Fibroblast of skin of back (primary cell): ENCODE measurements around the gene LRP1. TPM values are rescaled to one million over a fixed set of nuclear protein-coding genes. Genes with fewer than 3 reads are reported as not detected.

ENCODE experiments used
- DNase-seq: peaks from one replicate; pipeline ENCODE4 v3.0.0-alpha.2; 2013
- polyA plus RNA-seq, 2 experiments: library from polyadenylated mRNA; unstranded; fragments of 120-200 nt; gene quantifications; one replicate each; pipeline ENCODE4 v1.2.1, GENCODE V29; 2013; ENCODE audit not compliant: insufficient read length in 2 of 2

Gene LRP1
- polyA plus RNA-seq (2013, experiment 1 of 2; ENCODE audit: insufficient read length) = 351 TPM
- polyA plus RNA-seq (2013, experiment 2 of 2; ENCODE audit: insufficient read length) = 434 TPM

DNA sequence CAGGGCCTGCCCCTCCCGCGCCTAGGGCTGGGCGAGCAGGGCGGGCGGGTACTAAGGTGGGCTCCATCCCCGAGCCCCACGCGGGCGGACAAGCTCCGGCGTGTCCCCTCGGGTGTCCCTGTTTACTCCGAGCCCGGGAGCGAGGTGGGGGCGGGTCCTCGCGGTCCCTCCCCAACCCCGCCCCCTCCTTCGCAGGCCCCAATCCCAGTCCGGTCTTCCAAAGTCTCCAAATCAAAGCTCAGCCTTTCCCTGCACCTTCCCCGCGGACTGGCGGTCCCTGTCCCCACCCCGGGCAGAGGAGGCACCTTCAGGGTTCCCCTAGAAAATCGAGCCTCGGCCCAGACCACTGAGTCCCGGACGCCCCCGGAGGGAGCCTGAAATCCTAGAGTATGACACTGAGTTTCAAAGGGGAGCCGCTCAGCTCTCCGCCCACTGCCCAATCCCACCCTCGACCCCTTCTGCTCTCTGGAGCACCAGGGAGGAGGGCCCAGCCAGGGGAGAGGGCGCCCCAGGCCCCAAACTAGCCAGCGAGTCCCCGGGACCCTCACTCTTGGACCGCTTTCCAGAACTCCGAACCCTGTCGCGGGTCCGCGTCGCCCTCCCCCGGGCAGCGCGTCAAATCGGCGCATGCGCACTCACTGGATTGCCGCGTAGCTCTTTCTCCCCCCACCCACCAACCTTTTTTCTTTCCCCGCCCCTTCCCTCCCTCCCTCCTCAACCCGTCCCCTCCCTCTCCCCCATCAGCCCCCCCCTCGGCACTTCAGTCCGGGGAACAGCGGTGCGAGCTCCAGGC is at the start of gene LRP1:
Gene LRP1 (plus strand): TSS at position 758 of the 793 bp plus-strand sequence. CDS start 482 bp downstream, outside the sequence.
- peak; percentile 83 for DNase-seq

DNA sequence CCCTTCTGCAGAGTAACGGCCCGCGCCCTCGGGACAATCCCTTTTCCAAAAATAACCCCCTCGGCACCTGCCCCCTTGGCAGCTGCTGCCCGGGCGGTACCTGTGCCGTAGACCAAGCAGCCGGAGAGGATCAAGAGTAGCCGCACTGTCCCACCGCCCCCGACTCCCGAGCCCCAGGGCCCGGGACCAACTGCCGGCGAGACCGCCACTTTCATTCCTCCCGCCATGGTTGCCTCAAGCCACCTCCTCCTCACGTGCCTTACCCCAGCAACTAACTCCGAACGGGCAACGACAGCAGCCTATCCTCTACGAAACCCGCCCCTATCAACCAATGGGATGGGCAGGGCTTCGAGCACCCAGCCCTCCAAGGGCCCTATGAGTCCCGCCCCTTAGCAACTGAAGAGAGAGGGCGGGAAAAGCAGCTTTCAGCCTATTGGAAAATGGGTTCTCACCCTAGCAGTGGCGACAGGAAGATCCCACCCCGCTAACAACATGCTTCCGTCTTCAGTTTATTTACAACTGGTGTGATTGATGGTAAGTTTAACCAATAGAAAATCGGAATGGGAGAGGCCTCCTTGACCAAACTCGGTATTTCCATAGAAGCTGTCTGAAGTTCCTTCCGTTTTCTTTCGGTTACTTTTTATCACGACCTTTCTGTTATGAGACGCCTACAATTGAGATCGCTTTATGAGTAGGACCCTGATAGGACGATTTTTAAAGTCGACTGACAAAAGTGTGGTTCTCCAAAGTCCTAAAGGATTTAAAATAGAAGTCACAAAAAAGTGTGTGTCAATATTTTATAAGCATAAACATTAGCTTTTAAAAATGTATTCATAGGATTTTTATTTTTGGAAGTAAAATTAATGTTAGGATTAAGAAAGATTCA is 49.5 kb upstream of the LRP1 start, which contains the start of gene NEMP1:
Gene NEMP1 (minus strand): TSS at position 273 of the 886 bp plus-strand sequence. CDS start 46 bp downstream, at position 227.
- DNase-seq = peak; percentile 100

DNA sequence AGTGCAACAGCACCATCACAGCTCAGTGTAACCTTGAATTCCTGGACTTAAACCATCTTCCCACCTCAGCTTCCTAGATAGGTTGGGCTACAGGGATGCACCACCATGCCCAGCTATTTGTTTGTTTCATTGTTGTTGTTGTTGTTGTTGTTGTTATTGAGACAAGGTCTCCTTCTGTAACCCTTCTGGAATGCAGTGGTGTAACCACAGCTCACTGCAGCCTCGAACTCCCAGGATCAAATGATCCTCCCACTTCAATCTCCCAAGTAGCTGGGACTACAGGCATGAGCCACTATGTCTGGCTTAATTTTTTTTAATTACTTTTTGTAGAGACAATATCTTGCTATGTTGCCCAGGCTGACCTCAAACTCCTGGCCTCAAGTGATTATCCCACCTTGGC is 48.5 kb upstream of the LRP1 start:
- no peak for DNase-seq

DNA sequence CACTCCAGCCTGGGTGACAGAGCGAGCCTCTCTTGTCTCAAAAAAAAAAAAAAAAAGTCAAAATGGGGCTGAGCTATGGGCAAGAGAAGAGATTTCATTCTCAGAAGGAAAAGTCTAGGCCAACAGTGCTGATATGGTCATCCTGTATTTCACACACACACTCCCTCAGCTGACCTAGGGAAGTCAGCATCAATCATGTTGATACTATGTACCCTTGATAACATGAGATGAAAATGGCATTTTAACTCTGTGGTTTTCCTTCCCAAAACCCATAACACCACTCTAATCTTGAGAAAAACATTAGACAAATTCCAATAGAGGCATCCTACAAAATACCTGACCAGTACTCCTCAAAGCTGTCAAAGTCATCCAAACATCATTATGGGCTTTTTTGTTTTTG is 47.4 kb upstream of the LRP1 start:
- DNase-seq = no peak

DNA sequence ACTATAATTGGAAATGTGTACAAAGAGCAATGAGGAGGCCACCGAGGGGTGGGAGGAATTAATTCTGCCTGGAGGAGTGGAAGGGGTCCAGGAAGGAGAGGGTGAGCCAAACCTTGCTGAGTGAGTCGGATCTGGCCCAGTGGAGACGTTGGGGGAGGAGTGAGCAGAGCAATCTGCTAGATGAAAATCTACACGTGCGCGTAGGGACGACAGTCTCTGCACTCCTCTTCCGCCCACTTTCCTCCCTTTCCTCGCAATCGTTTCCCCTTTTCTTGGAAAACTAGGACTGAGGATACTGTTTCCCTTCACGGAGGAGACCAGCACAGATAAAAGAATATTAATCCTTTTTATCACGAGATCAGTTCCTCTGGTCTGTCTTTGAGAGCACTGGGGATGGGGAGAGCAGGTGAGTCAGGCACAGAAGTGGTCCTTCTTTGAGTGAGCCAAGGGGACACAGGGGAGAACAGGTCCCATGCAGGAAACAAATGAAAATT is 42.2 kb upstream of the LRP1 start:
- DNase-seq = peak; percentile 40

DNA sequence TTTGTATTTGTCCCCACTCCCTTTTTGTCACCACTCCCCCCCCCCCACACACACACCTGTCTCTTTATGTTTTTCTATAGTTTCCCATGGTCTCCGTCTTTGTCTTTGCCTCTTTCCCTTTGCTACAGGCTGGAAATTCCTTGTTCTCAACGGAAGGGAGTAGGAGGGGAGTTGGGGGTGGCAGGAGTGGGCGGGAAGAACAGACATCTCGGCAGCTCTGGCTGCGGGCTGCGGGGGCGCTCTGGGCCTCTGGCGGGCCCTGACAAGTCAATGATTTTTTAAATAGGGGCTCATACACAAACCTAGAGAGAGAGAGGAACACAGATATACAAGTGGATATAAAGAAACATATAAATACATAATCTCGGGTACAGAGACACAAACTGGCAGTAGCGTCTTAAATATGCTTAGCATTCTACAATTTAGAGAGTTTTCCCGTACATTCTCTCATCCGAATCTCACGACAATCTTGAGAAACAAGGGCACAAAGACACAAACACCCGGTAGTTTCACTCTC is 41.7 kb upstream of the LRP1 start:
- DNase-seq = peak; percentile 77

DNA sequence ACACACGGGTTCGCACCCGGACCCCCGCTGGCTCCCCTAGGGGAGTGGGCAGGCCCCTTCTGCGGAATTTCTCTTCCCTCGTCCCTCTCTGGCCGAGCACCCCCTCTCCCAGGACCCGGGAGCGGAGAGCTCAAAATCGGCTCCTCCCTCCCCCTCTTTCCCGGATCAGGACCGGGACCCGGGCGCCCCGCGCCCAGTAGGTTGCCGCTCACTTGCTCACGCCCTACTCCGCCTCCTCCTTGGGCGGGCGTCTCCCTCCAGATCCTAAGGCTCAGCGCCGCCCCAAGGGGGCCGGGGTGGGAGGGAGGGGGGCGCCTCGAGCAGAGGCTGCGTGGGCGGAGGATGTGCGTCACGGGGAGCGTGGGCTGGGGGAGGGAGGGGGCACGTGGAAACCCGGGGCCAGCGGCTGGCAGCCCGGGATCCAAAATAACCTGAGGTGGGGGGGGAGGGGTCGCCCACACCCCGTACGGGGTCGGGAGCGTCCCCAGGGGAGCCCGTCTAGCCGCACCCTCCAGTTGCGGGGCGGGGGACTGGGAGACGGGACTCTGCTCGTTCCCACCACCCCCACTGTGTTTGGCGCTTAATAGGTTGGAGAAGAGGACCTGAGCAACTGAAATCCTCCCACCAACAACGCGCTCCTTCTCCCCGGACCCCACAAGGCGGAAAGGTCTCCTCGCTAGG is 41.1 kb upstream of the LRP1 start:
- peak; percentile 91 for DNase-seq

DNA sequence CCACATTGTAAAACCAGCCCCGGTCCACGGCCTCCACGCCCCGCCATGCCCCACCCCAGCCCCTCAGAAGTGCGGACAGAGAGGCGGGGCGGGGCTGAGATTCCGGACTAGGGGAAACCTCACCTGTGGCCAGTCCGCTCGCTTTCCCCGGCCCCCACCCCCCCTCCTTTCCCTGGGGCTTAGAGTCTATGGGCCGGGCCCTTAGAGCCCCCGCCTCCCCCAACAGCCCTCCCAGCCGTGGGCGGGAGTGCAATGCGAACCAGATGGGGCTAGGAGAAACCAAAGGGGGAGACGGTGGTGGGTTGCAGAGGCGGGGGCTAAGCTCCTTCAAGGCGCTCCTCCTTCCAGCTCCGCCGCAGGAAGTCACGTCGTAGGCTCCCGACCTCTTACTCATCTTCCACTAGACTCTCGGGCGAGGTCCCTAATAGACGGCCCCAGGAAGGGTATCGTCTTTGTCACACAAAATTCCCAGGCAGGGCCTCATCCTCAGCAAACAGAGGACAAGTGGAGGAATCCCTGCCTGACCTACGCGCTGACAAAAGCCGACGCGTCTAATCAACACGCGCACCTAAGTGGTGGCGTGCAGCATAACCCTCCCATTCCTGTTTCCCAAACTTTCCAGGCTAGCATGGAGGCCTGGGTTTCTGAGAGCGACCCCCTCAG is 40.5 kb upstream of the LRP1 start:
- peak; percentile 98 for DNase-seq

DNA sequence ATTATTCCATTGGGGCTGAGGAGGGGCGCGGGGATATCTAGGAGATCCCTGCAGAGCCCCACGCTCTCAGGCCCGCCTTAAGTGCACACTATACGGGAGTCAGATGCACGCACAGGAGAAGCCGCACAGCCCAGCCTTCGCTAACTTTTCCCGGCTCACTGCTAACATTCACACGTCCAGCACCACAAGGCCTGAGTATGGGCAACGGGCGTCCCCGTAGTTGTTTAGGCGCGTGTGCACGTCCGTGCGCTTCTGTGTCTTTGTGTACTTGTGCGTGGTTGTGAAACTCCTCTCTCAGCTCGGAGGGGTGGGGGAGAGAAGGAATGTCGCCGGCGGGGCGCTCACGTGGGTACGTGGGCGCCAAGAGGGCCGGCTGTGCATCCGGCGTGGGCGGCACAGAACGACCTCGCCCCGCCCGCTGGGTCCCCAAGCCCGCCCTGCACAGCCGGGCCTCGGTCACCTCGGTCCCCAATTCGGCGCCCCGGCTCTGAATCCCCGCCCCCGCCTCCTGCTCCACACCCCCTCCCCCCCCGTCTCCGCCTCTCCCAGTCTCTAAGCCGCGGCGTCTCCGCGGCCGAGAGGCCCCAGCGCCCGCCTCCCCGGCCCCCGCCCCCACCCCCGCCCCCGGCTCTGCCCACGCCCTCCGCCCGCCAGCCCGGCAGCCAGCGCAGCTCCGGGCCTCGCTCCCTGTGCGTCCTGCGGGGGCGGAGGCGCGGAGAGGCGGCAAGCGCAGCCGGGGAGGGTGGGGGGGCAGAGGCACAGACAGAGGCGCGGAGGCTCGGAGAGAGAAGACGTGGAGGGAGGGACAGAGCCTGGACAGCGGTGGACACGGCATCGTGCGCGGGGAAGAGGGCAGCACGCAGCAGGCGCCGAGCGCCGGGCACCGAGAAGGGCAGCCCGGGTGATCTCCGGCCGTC is 39.7 kb upstream of the LRP1 start, which contains the start of gene NAB2:
Gene NAB2 (plus strand): TSS at position 761 of the 917 bp plus-strand sequence. CDS start 158 bp downstream, outside the sequence.
- peak; percentile 95 for DNase-seq

DNA sequence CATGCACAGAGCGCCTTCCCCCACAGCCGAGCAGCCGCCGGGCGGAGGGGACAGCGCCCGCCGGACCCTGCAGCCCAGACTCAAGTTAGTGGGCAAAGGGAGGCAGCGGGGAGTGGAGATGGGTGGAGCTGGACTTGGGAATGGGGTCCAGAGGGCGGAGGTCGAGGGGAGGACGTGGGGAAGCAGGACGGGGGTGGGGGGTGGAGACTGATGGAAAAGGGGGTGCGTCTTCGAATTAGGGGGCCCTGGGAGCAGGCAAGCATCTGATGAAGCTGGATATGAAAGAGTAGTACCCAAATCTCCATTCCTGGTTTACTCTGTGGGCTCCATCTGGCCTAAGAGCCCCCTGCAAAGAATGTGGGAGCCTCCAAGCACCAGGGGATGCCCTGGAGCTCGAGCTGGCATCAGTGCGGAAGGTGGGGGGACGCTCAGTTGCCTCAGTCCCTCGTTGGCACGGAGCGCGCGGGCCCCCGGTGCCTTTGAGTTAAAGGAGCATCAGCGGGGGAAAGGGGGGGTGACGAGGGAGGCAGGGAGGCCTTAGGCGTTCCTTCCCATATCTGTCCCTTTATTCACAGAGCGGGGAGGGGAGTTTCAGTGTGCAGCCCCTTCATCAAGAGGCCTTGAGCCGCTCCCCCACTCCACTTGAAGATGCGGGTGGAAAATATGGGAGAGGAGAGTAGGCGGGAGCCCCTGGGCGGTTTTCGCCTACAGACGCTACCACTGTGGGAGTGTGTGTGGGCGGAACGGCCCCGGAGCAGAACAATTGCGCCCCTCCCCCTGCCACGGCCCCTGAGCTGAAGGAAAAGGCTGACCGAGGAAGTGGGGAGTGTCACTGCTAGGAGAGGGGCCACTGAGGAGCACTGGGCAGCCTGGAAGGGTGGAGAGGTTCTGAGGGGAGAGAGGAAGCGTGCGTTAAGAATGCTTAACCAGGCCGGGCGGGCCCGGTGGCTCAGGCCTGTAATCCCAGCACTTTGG is 38.7 kb upstream of the LRP1 start:
- peak; percentile 75 for DNase-seq

DNA sequence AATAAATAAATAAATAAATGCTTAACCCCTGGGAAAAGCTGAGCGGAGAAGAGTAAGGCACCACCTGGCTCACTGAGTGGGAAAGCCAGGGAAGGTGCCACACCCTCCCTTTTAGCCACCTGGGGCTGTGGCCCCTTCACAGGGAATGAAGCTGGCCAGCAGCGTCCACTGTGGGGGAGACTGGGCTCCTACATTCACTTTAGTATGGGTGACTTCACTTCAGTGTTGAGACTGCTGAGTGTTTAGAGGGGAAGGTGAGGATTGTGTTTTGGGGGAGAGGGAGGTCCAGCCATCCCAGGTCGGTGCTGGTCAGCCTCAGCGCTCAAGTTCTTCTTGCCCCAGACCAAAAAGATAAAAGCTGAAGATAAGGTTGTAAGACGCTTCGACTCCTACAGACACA is 37.8 kb upstream of the LRP1 start:
- no peak for DNase-seq

DNA sequence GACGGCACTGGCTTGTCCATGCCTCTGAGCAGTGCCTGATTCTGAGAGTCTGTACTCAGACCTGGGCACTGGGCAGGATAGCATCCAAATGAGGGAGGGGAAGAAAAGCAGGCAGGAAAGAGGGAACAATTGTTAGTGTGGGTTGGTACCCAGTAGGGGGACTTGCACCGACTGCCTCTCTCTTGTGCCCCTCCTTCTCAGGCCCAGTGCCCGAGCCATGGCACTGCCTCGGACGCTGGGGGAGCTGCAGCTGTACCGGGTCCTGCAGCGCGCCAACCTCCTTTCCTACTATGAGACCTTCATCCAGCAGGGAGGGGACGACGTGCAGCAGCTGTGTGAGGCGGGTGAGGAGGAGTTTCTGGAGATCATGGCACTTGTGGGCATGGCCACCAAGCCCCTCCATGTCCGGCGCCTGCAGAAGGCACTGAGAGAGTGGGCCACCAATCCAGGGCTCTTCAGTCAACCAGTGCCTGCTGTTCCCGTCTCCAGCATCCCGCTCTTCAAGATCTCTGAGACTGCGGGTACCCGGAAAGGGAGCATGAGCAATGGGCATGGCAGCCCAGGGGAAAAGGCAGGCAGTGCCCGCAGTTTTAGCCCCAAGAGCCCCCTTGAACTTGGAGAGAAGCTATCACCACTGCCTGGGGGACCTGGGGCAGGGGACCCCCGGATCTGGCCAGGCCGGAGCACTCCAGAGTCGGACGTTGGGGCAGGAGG is 37.2 kb upstream of the LRP1 start:
- DNase-seq = no peak

DNA sequence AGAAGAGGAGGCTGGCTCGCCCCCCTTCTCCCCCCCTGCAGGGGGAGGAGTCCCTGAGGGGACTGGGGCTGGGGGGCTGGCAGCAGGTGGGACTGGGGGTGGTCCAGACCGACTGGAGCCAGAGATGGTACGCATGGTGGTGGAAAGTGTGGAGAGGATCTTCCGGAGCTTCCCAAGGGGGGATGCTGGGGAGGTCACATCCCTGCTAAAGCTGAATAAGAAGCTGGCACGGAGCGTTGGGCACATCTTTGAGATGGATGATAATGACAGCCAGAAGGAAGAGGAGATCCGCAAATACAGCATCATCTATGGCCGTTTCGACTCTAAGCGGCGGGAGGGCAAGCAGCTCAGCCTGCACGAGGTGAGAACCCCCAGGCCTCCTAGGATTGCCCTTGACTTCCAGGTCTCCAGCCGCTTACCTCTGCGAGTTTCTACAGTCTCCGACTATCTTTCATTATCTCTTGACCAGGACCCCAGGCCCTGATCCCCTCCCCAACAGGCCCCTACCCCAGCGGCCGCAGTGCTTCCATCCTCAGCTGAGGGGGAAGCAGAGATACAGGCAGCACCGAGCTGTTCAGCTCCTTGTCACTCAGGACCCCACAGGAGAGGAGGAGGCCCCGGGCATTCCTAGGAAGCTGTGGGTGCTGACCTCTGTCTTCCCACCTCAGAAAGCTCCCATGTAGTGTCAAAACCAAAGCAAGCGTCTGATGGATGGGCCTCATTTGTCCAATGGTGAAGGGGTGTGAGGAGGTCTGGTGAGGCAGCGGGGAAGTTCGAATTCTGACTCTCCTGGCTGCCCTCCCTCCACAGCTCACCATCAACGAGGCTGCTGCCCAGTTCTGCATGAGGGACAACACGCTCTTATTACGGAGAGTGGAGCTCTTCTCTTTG is 36.4 kb upstream of the LRP1 start:
- DNase-seq = no peak

DNA sequence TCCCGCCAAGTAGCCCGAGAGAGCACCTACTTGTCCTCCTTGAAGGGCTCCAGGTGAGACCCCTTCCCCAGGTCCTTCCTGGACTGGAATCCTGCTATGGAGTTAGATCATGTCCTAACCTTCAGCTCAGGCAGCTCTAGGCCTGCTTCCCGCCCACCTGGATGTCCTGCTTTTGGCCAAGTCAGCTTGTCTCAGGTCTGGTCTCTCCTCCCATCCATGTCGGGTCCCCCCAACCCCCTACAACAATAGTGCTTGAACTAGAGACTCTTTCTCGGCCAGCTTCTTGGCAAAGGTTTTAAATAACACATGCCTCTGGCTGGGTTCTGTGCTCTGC is 35.8 kb upstream of the LRP1 start:
- no peak for DNase-seq

DNA sequence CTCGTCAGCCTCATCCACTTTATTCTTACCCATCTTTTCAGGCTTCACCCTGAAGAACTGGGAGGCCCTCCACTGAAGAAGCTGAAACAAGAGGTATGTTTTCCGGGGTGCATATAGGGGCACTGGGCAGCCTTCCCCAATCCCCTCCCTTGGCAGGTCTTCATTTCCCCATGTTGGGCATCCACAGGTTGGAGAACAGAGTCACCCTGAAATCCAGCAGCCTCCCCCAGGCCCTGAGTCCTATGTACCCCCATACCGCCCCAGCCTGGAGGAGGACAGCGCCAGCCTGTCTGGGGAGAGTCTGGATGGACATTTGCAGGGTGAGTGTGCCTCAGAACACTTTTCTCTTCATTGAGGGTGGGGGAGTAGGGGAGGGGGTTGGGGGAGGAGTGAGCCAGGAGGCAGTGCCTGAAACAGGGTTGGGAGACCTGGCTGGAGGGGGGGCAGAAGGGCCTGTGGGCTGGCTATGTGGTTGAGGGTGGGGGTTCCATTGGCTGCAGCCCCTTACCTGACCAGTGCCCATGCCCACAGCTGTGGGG is 35.3 kb upstream of the LRP1 start:
- no peak for DNase-seq

DNA sequence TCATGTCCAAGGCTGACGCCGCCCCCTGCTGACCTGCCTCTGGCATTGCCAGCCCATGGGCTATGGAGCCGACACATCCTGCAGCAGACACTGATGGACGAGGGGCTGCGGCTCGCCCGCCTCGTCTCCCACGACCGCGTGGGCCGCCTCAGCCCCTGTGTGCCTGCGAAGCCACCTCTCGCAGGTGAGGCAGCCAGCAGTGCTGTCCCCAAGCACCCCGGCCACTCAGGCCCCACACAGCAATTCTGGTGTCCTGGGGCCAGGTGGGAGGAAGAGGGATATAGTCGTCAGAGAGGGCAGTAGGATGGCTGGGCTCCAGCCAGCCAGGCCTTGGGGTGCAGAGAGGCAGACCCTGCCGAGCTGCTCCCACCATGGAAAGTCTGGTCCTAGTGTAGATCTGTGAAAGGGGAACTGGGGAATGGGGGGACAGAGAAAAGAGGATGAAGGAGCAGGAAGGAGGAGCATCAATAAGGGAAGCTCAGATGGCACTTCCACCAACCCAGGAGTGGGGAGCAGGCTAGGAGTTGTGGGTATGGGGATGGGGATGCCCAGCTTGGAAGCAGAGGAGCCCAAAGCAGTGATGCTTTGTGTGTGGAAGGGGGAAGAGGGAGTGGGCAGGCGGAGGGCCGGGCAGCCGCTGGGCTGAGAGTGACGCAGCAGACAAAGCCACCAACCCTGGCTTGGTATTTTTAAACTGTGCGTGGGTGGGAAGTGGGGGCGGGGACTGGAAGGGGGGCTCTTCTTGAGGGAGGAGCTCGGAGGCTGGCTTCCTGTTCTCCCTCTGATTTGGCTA is 34.7 kb upstream of the LRP1 start:
- peak; percentile 79 for DNase-seq
